Measurements from ENCODE around the gene FOXR1. TPM values are rescaled to one million over a fixed set of nuclear protein-coding genes. Genes with fewer than 3 reads are reported as not detected.

Gene FOXR1
- total RNA-seq, 1 donor from 2014 or later, result not detected

GRCh38 chr11:119025099-119025473 lies 53.5 kb downstream of the FOXR1 start:
- FAIRE-seq (no peak), DNase-seq (ENCODE audit: low spot score in 2 of 2) (no peak)

GRCh38 chr11:119025541-119025940 lies 54.0 kb downstream of the FOXR1 start:
- FAIRE-seq, result no peak
- no peak for DNase-seq (ENCODE audit: low spot score in 2 of 2)

- DNase-seq (ENCODE audit: low spot score in 2 of 2) (no peak), FAIRE-seq (no peak)
These were observed 54.6 kb downstream of the FOXR1 start for GRCh38 chr11:119025978-119026766.

- no peak for FAIRE-seq
These were observed 55.4 kb downstream of the FOXR1 start for GRCh38 chr11:119026970-119027369.

GRCh38 chr11:119027561-119028345 lies 56.2 kb downstream of the FOXR1 start:
- no peak for FAIRE-seq
- no peak for DNase-seq (ENCODE audit: low spot score in 2 of 2)

More at GRCh38 chr11:119026970-119027369, 55.4 kb downstream of the FOXR1 start:
- no peak for DNase-seq (ENCODE audit: low spot score in 2 of 2)

GRCh38 chr11:119028346-119029068 lies 56.9 kb downstream of the FOXR1 start:
- DNase-seq (ENCODE audit: low spot score in 2 of 2) (no peak), FAIRE-seq (no peak)

- DNase-seq (ENCODE audit: low spot score in 2 of 2), result no peak
- no peak for FAIRE-seq
These were observed 57.4 kb downstream of the FOXR1 start for GRCh38 chr11:119029069-119029339.

- FAIRE-seq (no peak), DNase-seq (ENCODE audit: low spot score in 2 of 2) (no peak)
These were observed 57.9 kb downstream of the FOXR1 start for GRCh38 chr11:119029340-119030028.

- no peak for FAIRE-seq
- no peak for DNase-seq (ENCODE audit: low spot score in 2 of 2)
These were observed 58.4 kb downstream of the FOXR1 start for GRCh38 chr11:119030029-119030328.

GRCh38 chr11:119030329-119031047 lies 58.9 kb downstream of the FOXR1 start, which contains the start of gene SLC37A4:
Gene SLC37A4 (minus strand): TSS chr11:119030877.
- peak; percentile 94 to 97 for DNase-seq (ENCODE audit: low spot score in 2 of 2)
- no peak for FAIRE-seq

Small RNA genes within 50 kb of the gene (small RNA-seq; reads per million reads assigned to genes)
- gene AP003392.2 (not detected), gene RF00017 (not detected), gene RF00019 (not detected), gene RN7SL688P (not detected)

Other genes with a start within 250 kb of the FOXR1 start
- gene DDX6, start 180.6 kb upstream of the FOXR1 start, total RNA-seq, result 236 TPM
- not detected for gene CXCR5, start 87.9 kb upstream of the FOXR1 start, total RNA-seq
- 8.6 TPM for gene BCL9L, start 45.8 kb upstream of the FOXR1 start, total RNA-seq
- not detected for gene UPK2, start 15.5 kb upstream of the FOXR1 start, total RNA-seq
- 23.6 TPM for gene CENATAC, start 26.4 kb downstream of the FOXR1 start, total RNA-seq
- 1,027 TPM for gene RPS25, start 46.6 kb downstream of the FOXR1 start, total RNA-seq
- 68.1 TPM for gene TRAPPC4, start 47.0 kb downstream of the FOXR1 start, total RNA-seq
- 7.7 TPM for gene SLC37A4, start 59.1 kb downstream of the FOXR1 start, total RNA-seq
- gene HYOU1, start 85.4 kb downstream of the FOXR1 start, total RNA-seq, result 44.0 TPM
- 26.1 TPM for gene VPS11, start 96.1 kb downstream of the FOXR1 start, total RNA-seq
- gene HMBS, start 113.1 kb downstream of the FOXR1 start, total RNA-seq, result 3.7 TPM
- gene DPAGT1, start 130.1 kb downstream of the FOXR1 start, total RNA-seq, result 5.3 TPM
- 11.4 TPM for gene C2CD2L, start 135.6 kb downstream of the FOXR1 start, total RNA-seq
- 24.5 TPM for gene HINFP, start 149.8 kb downstream of the FOXR1 start, total RNA-seq
- gene ABCG4, start 177.3 kb downstream of the FOXR1 start, total RNA-seq, result 2.0 TPM
- 2.0 TPM for gene NLRX1, start 197.0 kb downstream of the FOXR1 start, total RNA-seq
- gene NHERF4, start 213.7 kb downstream of the FOXR1 start, total RNA-seq, result not detected
- gene CBL, start 234.6 kb downstream of the FOXR1 start, total RNA-seq, result 8.6 TPM